Omental fat pad (tissue), 4 donors: ENCODE measurements around the gene ATP9B. TPM values are rescaled to one million over a fixed set of nuclear protein-coding genes. Genes with fewer than 3 reads are reported as not detected.
A peak's percentile ranks its signal among the peaks of the same experiment; 100 is the strongest.

Source experiments
- ATAC-seq: fragments of 150-250 bp; one replicate; pipeline ENCODE4 v1.9.1; 2016; ENCODE audit warnings: mild to moderate bottlenecking, moderate library complexity; ENCODE audit not compliant: low FRiP score
- DNase-seq: peaks from one replicate; pipeline ENCODE4 v3.0.0-alpha.2; 2019; ENCODE audit warnings: low spot score
- total RNA-seq, 4 donors: library from RNA; depleted of rRNA; stranded (reverse); fragments of >200 nt; gene quantifications; one replicate each; pipeline ENCODE4 v1.1.0, GENCODE V29; 2016
- TF ChIP-seq, protein P1 (sequence below), 3 donors: fragments of 450-650 bp; IDR thresholded peaks; one replicate each; pipeline ENCODE4 v1.5.1; 2016 to 2017; ENCODE audit warnings: antibody characterized with exemption in 3 of 3, mild to moderate bottlenecking in 3 of 3, moderate library complexity in 2 of 3

Gene ATP9B
- total RNA-seq, 4 donors from 2014 or later = 28.8 to 47.3 (median 39.8) TPM

- no peak for DNase-seq
- no peak for ATAC-seq
- TF ChIP-seq, protein P1, sequence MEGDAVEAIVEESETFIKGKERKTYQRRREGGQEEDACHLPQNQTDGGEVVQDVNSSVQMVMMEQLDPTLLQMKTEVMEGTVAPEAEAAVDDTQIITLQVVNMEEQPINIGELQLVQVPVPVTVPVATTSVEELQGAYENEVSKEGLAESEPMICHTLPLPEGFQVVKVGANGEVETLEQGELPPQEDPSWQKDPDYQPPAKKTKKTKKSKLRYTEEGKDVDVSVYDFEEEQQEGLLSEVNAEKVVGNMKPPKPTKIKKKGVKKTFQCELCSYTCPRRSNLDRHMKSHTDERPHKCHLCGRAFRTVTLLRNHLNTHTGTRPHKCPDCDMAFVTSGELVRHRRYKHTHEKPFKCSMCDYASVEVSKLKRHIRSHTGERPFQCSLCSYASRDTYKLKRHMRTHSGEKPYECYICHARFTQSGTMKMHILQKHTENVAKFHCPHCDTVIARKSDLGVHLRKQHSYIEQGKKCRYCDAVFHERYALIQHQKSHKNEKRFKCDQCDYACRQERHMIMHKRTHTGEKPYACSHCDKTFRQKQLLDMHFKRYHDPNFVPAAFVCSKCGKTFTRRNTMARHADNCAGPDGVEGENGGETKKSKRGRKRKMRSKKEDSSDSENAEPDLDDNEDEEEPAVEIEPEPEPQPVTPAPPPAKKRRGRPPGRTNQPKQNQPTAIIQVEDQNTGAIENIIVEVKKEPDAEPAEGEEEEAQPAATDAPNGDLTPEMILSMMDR (IDR thresholded peaks at IDR 0.05) = no peak
These were observed 333.0 kb downstream of the ATP9B start for GRCh38 chr18:79402209-79402576.

DNA sequence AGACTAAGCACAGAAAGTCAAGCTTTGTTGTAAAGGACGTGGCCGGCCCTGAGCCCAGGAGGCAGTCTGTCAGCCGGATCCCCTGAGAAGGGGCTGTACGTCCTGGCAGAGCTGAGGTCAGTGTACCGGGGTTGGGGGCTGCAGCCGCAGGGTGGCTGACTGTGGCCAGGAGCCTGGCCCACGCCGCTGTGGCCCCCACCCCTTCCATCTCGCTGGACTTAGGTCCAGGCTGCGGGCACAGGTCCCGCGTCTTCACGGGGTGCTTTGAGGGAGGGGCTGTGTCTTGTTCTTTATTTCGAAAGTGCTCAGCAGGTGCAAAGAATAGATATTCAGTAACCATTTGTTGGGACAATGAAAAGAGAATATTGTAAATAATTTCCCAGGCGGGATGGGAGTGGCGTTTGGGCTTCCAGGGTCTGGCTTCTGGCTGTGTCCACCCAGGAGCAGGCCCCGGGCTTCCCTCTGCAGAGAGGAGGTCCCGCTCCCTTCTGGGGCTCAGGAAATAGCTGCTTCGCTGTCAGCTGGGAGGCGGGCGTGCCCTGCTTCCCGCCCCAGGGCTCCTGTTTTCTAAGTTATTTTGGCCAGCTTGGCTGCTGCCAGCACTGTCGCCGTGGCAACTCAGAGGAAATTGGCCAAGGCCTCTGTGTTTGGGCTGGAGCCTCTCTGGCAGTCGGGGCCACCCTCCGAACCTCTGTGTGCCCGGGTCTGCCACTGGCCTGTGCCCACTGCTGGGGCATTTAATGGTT is 334.0 kb downstream of the ATP9B start:
- DNase-seq (no peak), ATAC-seq (peak; percentile 22)
- TF ChIP-seq, protein P1 (IDR thresholded peaks at IDR 0.05) = no peak

DNA sequence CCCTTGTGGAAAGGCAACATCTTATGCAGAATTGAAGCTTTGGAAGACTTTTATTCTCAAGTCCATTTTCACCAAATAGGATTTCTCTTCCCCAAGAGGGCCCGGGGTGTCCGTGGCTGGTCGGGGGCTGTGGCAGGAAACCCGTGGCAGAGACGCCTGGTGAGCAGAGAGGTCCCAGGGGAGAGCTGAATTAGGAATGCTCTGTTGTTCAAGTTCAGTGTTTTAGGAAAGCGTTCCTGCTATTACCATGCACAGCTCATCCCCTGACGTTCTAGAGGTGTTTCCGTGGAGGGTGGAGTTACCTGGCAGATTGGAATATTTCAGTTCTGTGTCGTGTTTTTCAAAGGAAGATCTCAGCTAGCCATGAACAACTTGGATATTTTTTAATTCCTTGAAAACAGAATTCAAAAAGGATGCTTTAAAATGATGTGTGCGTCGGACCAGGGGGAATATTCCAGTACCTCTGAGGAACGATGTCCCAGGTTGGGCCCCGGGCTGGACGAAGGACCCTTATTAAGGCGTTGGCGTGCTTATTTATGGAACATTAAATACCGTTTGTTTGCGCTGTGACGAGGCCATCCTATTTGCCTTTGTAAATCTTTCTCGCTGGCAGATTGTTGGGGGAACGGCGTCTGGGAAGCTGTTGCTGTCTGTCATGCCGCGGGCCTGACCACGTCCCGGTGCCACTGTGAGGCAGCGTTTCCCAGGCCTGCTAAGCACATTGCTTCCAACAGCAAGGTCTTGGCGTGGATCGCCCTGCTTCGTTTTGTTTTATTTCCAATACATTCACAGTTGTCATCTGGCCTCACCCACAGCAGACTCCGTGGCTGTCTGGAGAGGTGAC is 334.8 kb downstream of the ATP9B start:
- DNase-seq (no peak), ATAC-seq (peak; percentile 16)
- TF ChIP-seq, protein P1 (IDR thresholded peaks at IDR 0.05) = no peak

GRCh38 chr18:79404567-79404910 is 335.3 kb downstream of the ATP9B start:
- TF ChIP-seq, protein P1 (IDR thresholded peaks at IDR 0.05) = no peak
- ATAC-seq = no peak
- no peak for DNase-seq

- TF ChIP-seq, protein P1 (IDR thresholded peaks at IDR 0.05) = no peak
- ATAC-seq = no peak
- DNase-seq = no peak
These were observed 336.0 kb downstream of the ATP9B start for GRCh38 chr18:79405019-79405780.

DNA sequence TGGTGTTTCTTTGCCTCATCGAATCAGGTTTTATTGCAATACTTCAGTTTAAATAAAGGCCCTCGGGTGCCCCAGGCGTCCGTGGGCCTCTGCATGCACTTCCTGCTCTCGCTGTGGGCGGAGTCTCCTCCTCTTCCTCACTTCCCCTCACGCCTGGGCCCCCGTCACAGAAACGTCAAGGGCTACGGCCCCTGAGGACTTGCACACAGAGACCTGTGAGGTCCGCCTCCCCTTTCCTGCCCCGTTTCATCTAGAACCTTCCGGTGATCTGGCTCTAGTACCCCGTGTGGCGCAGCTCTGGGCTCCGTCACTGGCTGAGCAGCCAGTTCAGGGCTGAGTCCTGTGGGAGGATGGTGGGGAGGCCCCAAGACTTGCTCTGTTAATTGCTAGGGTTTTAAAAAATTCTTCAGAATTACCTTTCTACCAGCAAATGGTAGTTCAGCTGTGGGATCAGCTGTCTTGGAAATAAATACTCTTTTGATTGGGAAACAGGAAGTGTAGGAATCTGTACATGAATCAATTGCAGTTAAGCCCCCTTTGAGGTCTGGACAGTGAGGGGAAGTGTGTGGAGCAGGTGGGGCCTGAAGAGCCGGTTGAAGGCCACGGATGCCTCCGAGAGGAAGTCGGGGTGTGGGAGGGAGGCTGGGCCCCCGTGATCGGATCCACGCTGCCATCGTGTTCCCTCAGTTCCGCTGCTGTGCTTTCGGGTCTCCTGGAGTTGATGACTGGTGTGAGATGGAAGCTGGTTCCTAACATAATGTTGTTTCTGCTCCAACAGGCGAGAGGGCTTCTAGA is 336.8 kb downstream of the ATP9B start:
- ATAC-seq (no peak), DNase-seq (no peak)
- TF ChIP-seq, protein P1 (IDR thresholded peaks at IDR 0.05) = no peak
